Measurements from ENCODE around the gene ARHGAP26.

DNA sequence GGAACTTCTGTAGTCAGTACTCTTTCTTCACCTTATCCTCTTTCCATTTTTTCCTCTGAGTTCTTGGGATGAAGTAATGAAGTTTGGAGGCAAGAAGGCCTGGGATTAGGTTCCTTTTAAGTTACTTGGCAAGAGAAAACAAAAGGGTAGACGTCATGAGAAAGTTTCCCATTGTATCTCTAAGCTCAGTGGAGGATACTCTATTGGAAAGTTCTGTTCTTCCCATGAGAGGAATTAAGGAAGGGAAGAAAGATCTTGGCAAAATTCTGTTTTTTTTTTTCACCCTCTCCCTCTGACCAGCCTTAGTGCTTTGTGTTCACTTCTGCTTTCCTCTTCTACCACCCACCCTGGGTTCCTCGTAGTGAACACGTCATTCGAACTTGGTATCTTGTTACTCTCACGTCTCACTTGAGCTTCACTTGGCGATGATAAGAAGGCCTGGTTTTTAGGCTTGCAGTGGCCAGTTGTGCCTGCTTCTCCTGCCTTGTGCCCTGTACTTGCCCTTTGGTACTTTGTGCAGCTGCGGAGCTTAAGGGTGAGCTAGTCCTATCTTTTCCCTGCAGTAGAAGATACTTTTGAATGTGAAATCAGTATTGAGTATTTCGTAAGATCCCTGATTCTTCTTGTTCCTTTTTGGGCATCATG, 67.0 kb downstream of the ARHGAP26 start:
- TF ChIP-seq, protein P1, sequence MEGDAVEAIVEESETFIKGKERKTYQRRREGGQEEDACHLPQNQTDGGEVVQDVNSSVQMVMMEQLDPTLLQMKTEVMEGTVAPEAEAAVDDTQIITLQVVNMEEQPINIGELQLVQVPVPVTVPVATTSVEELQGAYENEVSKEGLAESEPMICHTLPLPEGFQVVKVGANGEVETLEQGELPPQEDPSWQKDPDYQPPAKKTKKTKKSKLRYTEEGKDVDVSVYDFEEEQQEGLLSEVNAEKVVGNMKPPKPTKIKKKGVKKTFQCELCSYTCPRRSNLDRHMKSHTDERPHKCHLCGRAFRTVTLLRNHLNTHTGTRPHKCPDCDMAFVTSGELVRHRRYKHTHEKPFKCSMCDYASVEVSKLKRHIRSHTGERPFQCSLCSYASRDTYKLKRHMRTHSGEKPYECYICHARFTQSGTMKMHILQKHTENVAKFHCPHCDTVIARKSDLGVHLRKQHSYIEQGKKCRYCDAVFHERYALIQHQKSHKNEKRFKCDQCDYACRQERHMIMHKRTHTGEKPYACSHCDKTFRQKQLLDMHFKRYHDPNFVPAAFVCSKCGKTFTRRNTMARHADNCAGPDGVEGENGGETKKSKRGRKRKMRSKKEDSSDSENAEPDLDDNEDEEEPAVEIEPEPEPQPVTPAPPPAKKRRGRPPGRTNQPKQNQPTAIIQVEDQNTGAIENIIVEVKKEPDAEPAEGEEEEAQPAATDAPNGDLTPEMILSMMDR (optimal IDR thresholded peaks at IDR 0.05 in 1 of 3, IDR thresholded peaks at IDR 0.05 in 1 of 3, conservative IDR thresholded peaks at IDR 0.05 in 1 of 3; ENCODE audit: extremely low read depth in 1 of 3, insufficient read depth in 2 of 3, low read length in 3 of 3) = no peak
- no peak for TF ChIP-seq EZH2 (IDR thresholded peaks at IDR 0.05; ENCODE audit: low read length)

Data from keratinocyte (primary cell).